ENCODE data around the gene ACOXL. TPM values are rescaled to one million over a fixed set of nuclear protein-coding genes. Genes with fewer than 3 reads are reported as not detected.

ACOXL gene
- total RNA-seq, 1 experiment from 2014 or later, result not detected

DNA sequence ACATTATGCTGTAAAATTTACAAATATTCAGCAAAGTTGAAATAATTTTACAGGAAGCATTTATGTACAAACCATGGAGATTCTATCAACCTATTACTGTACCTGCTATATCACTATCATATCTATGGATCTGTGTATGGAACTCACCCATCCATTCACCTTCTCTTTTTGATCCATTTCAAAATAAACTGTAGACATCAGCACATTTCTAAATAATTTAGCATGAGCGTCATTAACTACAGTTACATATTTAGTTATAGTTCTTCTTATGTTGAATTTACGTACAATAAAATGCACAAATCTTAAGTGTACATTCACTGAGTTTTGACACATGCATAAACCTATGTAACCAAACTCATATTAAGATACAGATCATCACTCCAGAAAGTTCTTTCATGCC lies 260.5 kb downstream of the ACOXL start:
- Histone ChIP-seq H3K36me3 (no peaks in the 10 kb centered on the region), H3K9me3 (peaks cover 5% of the 10 kb centered on the region), H3K27me3 (peaks cover 17% of the 10 kb centered on the region), H3K4me3 (no peak overlapping the region)
- DNase-seq, result no peak

DNA sequence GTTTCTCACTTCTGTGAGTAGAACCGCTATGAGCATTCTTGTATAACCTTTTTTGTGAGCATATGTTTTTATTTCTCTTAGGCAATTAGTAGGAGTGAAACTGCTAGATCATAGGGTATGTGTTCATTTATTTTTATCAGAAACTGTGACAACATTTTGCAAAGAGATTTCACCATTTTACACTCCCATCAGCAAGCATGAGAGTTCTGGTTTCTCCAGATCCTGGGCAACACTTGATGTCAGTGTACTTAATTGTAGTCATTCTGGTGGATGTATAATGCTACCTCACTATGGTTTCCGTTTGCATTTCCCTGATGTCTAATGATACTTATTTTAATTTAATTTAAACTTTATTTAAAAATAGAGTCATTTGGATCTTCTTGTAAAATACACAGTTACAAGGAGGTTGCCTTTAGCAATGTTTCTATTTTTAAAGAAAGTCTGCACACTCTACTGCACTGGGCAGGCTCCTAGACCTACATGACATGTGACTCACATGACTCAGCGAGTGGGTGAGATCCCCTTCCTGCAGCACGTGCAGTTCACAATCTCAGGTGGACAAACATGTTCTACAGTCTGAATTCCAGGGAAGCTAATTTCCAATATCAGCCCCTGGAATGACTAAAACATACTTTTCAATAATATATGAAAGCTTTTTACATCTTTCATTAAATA lies 261.3 kb downstream of the ACOXL start:
- H3K36me3 ChIP-seq, result no peaks in the 10 kb centered on the region
- peaks cover 5% of the 10 kb centered on the region for H3K9me3 ChIP-seq
- DNase-seq, result no peak
- H3K4me3 ChIP-seq, result no peak overlapping the region
- H3K27me3 ChIP-seq, result peaks cover 17% of the 10 kb centered on the region

DNA sequence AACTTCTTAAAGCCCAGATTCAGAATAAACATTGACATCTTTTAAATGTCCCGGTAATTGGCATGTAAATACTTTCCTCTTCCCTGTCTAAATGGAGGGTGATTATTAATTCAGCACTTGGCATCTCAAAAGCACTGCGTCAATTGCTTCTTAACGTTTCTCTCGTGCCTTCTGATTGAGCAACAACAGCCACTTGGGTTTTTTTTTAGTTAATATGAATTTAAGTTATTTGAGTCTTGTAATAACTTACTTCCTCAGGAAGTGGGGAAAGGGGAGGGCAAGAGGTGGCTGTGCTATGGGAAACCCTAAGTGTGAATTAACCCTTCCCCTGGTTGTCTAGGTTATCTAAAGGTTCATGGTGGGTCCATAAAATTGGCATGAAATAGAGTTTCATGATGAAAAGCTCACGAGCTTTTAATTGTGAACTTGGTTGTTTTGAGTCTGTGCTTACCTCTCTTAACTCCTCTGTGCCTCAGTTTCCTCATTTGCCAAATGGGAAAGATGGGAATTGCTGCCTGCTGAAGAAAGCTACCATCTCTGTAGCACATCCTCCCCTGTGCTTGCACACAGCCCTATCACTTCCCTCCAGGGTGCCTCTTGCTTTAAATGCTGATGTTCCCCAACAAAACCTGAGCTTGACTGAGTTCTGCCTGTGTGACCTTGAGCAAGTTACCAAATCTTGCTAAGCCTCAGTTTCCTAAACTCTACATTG lies 262.0 kb downstream of the ACOXL start:
- Histone ChIP-seq H3K36me3 (no peaks in the 10 kb centered on the region), H3K4me3 (no peak overlapping the region), H3K9me3 (peaks cover 5% of the 10 kb centered on the region), H3K27me3 (peaks cover 17% of the 10 kb centered on the region)
- no peak for DNase-seq

DNA sequence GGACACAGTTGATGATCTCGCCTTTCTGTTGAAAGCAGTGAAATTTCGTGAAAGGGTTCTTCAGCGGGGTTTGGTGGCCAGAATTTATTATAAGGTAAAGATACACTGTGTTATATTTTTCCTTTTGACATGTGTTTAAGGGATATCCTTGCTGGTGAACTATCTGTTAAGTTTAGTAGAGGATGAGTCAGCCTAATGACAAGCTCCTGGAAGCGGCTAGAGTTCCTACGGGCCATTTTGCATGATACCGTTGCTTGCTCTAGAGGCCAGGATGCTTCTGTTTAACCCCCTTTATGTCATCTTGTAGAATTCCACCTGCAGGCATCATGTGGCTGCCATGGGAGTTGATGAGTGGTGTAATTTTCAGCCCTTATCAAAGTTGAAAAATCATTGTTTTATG lies 263.5 kb downstream of the ACOXL start:
- no peak for DNase-seq
- Histone ChIP-seq H3K4me3 (no peak overlapping the region), H3K27me3 (peaks cover 19% of the 10 kb centered on the region), H3K9me3 (peaks cover 3% of the 10 kb centered on the region), H3K36me3 (no peaks in the 10 kb centered on the region)

DNA sequence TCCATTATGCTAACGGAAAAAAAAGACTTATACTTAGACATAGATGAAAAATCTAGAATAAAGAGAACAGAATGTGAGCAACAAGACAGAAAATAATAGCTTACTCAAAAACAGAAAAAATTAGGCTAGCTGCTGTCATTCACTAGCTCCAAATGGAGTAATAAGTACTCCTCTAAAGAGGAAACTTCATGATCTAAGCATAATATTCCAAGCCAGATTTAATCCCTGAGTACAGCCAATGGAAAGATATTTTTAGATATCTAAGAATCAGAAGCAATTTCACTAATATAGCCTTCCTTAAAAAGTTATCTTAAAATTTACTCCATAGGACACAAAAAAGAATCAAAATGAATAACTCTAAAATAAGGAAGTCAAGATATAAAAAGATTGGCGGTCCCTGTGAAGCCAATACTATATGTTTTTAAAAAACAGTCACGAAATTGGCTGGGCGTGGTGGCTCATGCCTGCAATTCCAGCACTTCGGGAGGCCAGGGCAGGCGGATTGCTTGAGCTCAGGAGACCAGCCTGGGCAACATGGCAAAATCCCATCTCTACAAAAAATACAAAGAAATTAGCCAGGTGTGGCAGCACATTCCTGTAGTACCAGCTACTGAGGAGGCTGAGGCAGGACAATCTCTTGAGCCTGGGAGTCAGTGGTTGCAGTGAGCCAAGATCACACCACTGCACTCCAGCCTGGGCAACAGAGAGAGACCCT lies 265.1 kb downstream of the ACOXL start:
- Histone ChIP-seq H3K36me3 (no peaks in the 10 kb centered on the region), H3K27me3 (peaks cover 21% of the 10 kb centered on the region), H3K9me3 (no peaks in the 10 kb centered on the region), H3K4me3 (no peak overlapping the region)
- no peak for DNase-seq

DNA sequence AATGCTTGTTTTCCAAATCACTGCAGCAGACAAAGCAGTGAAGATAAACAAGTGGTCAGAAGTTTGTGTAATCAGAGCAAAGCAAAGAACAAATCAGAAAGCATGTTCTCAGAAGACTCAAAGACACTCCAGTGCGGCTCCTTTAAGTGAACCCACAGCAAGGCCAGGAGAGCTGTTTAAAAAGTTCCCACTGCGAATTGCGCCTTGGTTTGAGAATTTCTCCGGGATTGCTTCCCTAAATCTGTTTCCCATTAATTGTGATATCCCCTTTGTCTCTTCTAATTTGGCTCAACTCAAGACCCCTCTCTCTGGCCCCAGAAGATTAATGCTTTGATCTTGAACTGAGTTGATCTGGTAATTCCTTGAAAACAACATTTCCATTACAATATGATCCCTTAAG lies 265.9 kb downstream of the ACOXL start:
- H3K27me3 ChIP-seq, result peaks cover 17% of the 10 kb centered on the region
- H3K9me3 ChIP-seq, result no peaks in the 10 kb centered on the region
- H3K36me3 ChIP-seq, result no peaks in the 10 kb centered on the region
- DNase-seq, result no peak
- H3K4me3 ChIP-seq, result no peak overlapping the region

DNA sequence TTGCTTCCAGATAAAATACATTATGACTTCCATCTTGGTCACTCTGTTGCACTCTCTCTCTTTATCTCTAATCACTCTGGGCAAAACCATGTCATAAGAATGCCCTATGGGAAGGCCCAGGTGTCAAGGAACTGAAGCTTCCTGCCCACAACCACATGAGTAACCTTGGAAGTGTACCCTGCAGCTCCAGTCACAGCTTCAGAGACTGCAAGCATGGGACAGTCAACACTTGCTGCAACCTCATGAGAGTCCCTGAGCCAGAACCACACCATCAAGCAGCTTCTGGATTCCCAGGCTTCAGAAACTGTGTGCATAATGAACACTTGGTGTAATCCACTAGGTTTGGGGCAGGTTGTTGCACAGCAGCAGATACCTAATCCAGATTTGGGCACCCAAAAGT lies 267.3 kb downstream of the ACOXL start:
- H3K4me3 ChIP-seq, result no peak overlapping the region
- peaks cover 11% of the 10 kb centered on the region; the same call in 1 of the 2 replicates for H3K27me3 ChIP-seq
- DNase-seq, result no peak
- H3K9me3 ChIP-seq, result no peaks in the 10 kb centered on the region
- H3K36me3 ChIP-seq, result no peaks in the 10 kb centered on the region

DNA sequence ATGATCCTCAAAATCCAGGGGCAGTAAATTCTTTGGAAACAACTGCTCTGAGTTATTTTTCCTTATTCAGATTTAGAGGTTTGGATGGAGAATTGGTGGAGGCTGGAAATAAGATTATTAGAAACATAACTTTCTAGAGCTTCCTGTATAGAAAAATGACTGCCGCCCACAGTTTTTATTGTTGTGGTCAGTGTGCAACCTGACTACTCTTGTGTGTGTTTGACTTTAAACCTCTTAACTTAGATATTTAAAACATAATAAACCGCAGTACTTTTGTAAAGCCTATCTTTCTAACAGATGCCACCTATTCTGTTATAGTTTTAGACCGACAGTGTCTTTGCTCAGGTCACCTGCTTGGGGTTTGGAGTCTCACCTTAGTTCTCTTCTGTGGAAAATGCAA lies 272.9 kb downstream of the ACOXL start:
- DNase-seq, result no peak
- H3K36me3 ChIP-seq, result no peaks in the 10 kb centered on the region
- no peak overlapping the region for H3K4me3 ChIP-seq
- peaks cover 23% of the 10 kb centered on the region for H3K27me3 ChIP-seq
- H3K9me3 ChIP-seq, result no peaks in the 10 kb centered on the region

DNA sequence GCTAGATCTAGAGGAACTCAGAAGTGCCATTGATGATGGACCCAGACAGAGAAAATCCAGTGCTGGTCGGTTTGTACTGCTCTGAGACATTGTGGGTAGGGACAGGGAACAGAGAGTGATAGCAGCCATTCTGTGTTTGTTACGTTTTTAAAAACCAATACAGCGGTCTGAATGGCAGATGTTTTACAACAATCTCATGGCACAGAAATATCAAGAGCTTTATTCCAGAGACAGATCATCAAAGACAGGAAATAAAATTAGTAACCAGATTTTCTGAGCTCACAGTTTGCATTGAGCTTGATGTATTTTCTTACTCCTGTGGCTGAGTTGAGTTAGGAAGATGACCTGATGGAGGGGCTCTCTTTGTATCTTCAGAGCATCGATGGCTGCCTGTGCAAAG lies 273.4 kb downstream of the ACOXL start:
- Histone ChIP-seq H3K4me3 (no peak overlapping the region), H3K9me3 (no peaks in the 10 kb centered on the region), H3K27me3 (peaks cover 24% of the 10 kb centered on the region), H3K36me3 (no peaks in the 10 kb centered on the region)
- no peak for DNase-seq

DNA sequence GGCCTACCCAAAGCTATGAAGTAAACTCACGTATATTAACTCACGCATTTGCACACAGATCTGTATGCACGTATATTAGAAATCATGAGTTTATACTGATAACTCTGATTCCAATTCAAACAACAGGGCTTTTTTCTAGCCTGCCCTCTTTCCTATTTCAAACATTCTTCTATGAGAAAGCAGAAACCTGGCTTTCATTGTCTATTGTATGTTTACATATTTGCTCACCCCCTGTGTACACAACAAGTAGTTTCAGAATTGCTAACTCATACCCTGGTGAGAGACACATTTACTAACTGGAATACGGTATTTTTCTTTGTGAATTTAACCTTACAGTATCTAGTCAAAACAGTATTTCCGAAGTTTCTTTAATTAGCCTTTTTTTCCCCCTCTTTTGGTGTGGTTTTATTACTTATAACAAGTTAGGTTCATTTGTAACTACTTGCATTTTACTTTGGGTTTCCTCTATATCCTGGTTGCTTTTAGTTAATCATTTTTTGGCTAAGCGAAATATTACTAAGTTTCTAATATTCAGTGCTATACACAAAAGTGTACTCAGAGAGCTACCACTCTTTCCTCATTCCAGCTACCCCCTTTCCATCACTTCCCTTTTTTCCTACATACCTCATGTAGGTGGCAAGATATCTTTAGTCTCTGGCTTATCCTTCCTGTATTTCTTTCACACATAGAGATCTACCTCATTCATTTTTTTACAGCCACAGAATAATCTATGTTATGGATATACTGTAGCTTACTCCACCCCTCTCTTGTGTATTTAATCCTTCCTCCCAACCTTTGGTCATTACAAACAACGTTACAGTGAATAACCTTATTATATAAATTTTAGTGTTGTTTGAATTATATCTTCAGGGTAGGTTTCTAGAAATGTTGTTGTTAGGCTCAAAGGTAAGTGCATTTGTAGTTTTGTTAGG lies 275.6 kb downstream of the ACOXL start:
- no peak for DNase-seq
- H3K9me3 ChIP-seq, result peaks cover 6% of the 10 kb centered on the region; the same call in 1 of the 2 replicates

DNA sequence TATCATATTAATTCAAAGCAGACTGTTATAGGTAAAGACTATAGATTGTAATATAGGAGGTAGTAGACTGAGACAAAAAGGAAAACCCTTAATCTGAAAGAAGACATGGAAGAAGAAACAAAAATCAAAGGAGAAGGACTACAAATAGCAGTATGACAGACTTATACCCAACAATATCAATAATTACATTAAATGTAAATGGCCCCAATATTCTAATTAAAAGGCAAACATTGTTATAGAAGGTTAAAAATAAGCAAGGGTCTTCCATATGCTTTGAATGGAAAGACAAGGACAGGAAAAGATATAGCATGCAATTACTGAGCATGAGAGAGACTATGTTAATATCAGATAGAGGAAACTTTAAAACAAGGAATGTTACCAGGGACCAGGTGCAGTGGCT lies 278.8 kb downstream of the ACOXL start:
- H3K9me3 ChIP-seq, result peaks cover 9% of the 10 kb centered on the region; the same call in 1 of the 2 replicates
- H3K4me3 ChIP-seq, result no peak overlapping the region
- H3K36me3 ChIP-seq, result no peaks in the 10 kb centered on the region
- no peak for DNase-seq
- peaks cover 25% of the 10 kb centered on the region for H3K27me3 ChIP-seq

More for the DNA sequence above, 275.6 kb downstream of the ACOXL start:
- no peaks in the 10 kb centered on the region for H3K36me3 ChIP-seq
- H3K4me3 ChIP-seq, result no peak overlapping the region
- H3K27me3 ChIP-seq, result peaks cover 23% of the 10 kb centered on the region

DNA sequence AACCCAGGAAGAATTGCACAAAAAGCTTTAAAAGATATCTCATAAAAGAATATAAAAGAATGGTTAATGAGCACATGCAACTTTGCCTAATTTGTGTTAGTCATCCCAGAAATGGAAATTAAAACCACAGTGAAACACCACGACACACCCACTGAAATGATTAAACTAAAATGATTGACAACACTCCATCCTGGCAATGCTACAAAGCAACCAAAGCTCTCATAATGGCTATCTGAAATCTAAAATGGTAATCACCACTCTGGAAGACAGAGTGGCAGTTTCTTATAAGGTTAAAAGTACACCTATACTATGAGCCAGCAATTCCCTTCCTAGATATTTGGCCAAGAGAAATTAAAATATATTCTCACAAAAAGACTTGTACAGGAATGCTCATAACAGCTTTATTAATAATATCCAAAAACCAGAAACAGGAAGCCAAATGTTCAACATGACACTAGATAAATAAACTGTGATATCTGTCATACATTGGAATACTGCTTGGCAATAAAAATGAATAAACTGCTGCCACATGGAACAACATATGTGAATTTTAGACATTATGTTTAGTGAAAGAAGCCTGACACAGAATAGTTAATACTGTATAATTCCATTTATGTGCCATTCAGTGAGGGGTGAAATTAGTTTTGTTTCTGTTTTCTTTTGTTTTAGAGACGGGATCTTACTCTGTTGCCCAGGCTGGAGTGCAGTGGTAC lies 283.1 kb downstream of the ACOXL start:
- Histone ChIP-seq H3K9me3 (peaks cover 9% of the 10 kb centered on the region; the same call in 1 of the 2 replicates), H3K27me3 (peaks cover 6% of the 10 kb centered on the region), H3K36me3 (no peaks in the 10 kb centered on the region), H3K4me3 (no peak overlapping the region)
- no peak for DNase-seq

DNA sequence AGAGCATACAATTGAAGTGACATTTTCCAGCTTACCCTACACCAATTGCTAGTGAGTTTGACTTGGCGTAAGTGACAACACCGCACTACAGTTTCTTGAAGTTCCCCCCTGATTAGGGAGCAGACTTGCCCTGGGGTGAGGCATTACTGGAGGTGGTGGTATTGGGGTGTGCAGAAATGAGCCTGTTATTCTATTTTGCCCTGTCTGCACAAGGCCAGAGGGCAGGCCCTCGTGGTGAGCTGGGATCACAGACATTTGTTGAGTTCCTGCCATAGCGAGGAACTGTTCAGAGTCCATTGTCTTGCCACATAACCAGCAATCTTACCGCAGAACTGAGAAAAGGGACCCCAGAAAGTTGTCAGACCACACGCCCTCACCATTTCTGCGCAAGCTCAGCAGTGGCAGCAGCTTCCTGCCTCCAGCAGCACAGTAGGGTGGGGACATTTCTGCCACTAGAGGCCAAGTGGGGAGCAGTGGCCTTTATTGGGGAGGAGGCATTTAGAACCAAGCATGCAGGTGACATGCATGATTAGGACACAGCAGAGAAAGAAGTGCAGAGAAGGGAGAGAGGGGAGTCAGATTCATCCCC lies 284.8 kb downstream of the ACOXL start:
- no peaks in the 10 kb centered on the region for H3K36me3 ChIP-seq
- H3K27me3 ChIP-seq, result peaks cover 6% of the 10 kb centered on the region; the same call in 1 of the 2 replicates
- no peak overlapping the region for H3K4me3 ChIP-seq
- H3K9me3 ChIP-seq, result peaks cover 6% of the 10 kb centered on the region; the same call in 1 of the 2 replicates
- DNase-seq, result no peak

DNA sequence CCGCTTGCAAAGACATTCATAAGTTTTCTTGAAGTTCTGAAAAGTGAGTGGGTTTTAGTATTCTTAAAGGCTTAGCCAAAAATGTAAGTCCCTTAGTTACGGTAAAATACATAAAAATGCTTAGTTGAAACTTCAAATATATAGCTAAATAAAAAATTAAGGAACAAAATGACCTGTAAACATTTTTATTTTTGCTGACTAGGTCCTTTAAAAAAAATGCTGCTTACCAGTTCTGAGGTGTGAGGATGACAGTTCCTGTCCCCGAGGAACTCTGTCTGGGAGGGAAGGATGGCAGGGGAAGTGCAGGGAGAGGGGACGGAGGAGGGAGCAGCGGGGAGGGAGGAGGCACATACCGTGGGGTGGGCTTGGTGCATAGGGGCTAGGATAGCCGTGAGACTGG lies 285.5 kb downstream of the ACOXL start:
- H3K4me3 ChIP-seq, result no peak overlapping the region
- H3K27me3 ChIP-seq, result peaks cover 6% of the 10 kb centered on the region; the same call in 1 of the 2 replicates
- no peak for DNase-seq
- 0 out of 2 replicates have a peak, but pooled peaks cover 3% of the 10 kb centered on the region for H3K9me3 ChIP-seq
- no peaks in the 10 kb centered on the region for H3K36me3 ChIP-seq

DNA sequence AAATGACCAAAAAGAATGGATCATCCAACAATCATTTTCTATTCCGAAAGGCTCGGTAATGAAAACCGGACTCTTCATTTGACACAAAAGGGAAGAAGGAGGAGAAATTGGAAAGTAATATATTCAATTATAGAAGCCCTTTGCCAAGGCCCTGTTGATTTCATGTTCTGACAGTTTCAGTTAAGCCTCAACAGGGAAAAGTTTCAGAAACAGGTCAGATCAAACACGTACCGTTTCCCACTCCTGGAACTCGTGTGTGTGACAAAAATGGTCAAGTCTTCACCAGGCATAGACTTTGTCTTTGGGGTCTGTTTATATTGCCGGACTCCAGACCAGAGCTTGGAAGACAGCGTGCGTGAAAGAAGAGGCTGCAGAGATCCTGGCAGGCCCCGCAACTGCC lies 287.0 kb downstream of the ACOXL start:
- peaks cover 2% of the 10 kb centered on the region; the same call in 1 of the 2 replicates for H3K27me3 ChIP-seq
- H3K9me3 ChIP-seq, result no peaks in the 10 kb centered on the region
- H3K36me3 ChIP-seq, result no peaks in the 10 kb centered on the region
- H3K4me3 ChIP-seq, result no peak overlapping the region
- DNase-seq, result no peak
